Liver (tissue), 9 donors: ENCODE measurements around the gene CDC42BPB. TPM values are rescaled to one million over a fixed set of nuclear protein-coding genes. Genes with fewer than 3 reads are reported as not detected.

Experiments
- DNase-seq: peaks from one replicate; pipeline ENCODE4 v3.0.0-alpha.2; 2017; ENCODE audit warnings: low spot score
- H3K27ac ChIP-seq, 2 donors: one replicate each; pipeline ENCODE4 v1.7.0; 2013; ENCODE audit warnings: inconsistent platforms in 2 of 2, low read length in 2 of 2, control low read depth in 1 of 2, low read depth in 1 of 2, mild to moderate bottlenecking in 1 of 2
- H3K27me3 ChIP-seq, 4 donors: one replicate each; pipeline versions ENCODE4 v1.6.1 to v1.7.0; 2013; ENCODE audit warnings: low read length in 3 of 4, inconsistent platforms in 1 of 4, mild to moderate bottlenecking in 1 of 4, moderate library complexity in 1 of 4; ENCODE audit not compliant: control insufficient read depth in 4 of 4, insufficient read depth in 4 of 4
- H3K36me3 ChIP-seq, 4 donors: one replicate each; pipeline versions ENCODE4 v1.6.1 to v1.7.0; 2013; ENCODE audit warnings: low read length in 3 of 4, mild to moderate bottlenecking in 3 of 4, low read depth in 1 of 4, moderate library complexity in 1 of 4; ENCODE audit not compliant: control insufficient read depth in 4 of 4, insufficient read depth in 3 of 4
- H3K4me1 ChIP-seq, 4 donors: one replicate each; pipeline versions ENCODE4 v1.6.1 to v1.7.0; 2013; ENCODE audit warnings: low read length in 3 of 4, mild to moderate bottlenecking in 3 of 4, moderate library complexity in 1 of 4; ENCODE audit not compliant: control insufficient read depth in 4 of 4, insufficient read depth in 4 of 4
- H3K4me3 ChIP-seq, 3 donors: one replicate each; pipeline versions ENCODE4 v1.6.1 to v1.7.0; 2013; ENCODE audit warnings: low read length in 3 of 3, control low read depth in 1 of 3, low read depth in 1 of 3, mild to moderate bottlenecking in 1 of 3
- H3K9ac ChIP-seq, 2 donors: one replicate each; pipeline ENCODE4 v1.7.0; 2013; ENCODE audit warnings: low read length in 2 of 2, mild to moderate bottlenecking in 2 of 2, moderate library complexity in 2 of 2, control low read depth in 1 of 2, low read depth in 1 of 2
- H3K9me3 ChIP-seq, 4 donors: one replicate each; pipeline versions ENCODE4 v1.6.1 to v1.7.0; 2013; ENCODE audit warnings: low read length in 3 of 4; ENCODE audit not compliant: control insufficient read depth in 4 of 4
- CTCF ChIP-seq: fragments of 150-350 bp; IDR thresholded peaks from 2 replicates; pipeline ENCODE4 v1.5.1; 2017; ENCODE audit warnings: improper control_type of control experiment, low read depth, low read length; ENCODE audit not compliant: missing input control
- EGR1 ChIP-seq, 2 donors: IDR thresholded peaks; 2 replicates each; pipeline ENCODE4 v1.6.1; 2016 to 2018; ENCODE audit warnings: antibody characterized with exemption in 2 of 2, low read depth in 2 of 2
- FOXA1 ChIP-seq: IDR thresholded peaks from 2 replicates; pipeline ENCODE4 v1.6.1; 2016; ENCODE audit warnings: antibody characterized with exemption
- FOXA2 ChIP-seq: IDR thresholded peaks from 2 replicates; pipeline ENCODE4 v1.6.1; 2016; ENCODE audit warnings: antibody characterized with exemption
- GABPA ChIP-seq, 2 donors: IDR thresholded peaks in 1 of 2; conservative IDR thresholded peaks in 1 of 2; 2 replicates each; pipeline ENCODE4 v1.6.1; 2016; ENCODE audit warnings: antibody characterized with exemption in 2 of 2, mild to moderate bottlenecking in 1 of 2, moderate library complexity in 1 of 2
- HNF4A ChIP-seq, 2 donors: conservative IDR thresholded peaks; 2 replicates each; pipeline ENCODE4 v1.6.1; 2016; ENCODE audit warnings: antibody characterized with exemption in 2 of 2, mild to moderate bottlenecking in 2 of 2
- HNF4G ChIP-seq: IDR thresholded peaks from 2 replicates; pipeline ENCODE4 v1.6.1; 2016; ENCODE audit warnings: antibody characterized with exemption
- JUND ChIP-seq, 2 donors: IDR thresholded peaks; 2 replicates each; pipeline ENCODE4 v1.6.1; 2016; ENCODE audit warnings: antibody characterized with exemption in 2 of 2
- MAX ChIP-seq: IDR thresholded peaks from 2 replicates; pipeline ENCODE4 v1.6.1; 2016; ENCODE audit warnings: antibody characterized with exemption
- NR2F2 ChIP-seq: IDR thresholded peaks from 2 replicates; pipeline ENCODE4 v1.6.1; 2016; ENCODE audit warnings: antibody characterized with exemption
- RAD21 ChIP-seq, 2 donors: IDR thresholded peaks; 2 replicates each; pipeline ENCODE4 v1.6.1; 2016; ENCODE audit warnings: antibody characterized with exemption in 2 of 2, mild to moderate bottlenecking in 2 of 2
- REST ChIP-seq: IDR thresholded peaks from 2 replicates; pipeline ENCODE4 v1.6.1; 2016; ENCODE audit warnings: antibody characterized with exemption, mild to moderate bottlenecking
- RXRA ChIP-seq, 2 donors: IDR thresholded peaks; 2 replicates each; pipeline ENCODE4 v1.6.1; 2017 to 2018; ENCODE audit warnings: antibody characterized with exemption in 2 of 2, mild to moderate bottlenecking in 1 of 2
- SP1 ChIP-seq: IDR thresholded peaks from 2 replicates; pipeline ENCODE4 v1.6.1; 2018; ENCODE audit warnings: antibody characterized with exemption, mild to moderate bottlenecking
- TAF1 ChIP-seq: conservative IDR thresholded peaks from 2 replicates; pipeline ENCODE4 v1.6.1; 2016; ENCODE audit warnings: antibody characterized with exemption, mild to moderate bottlenecking
- YY1 ChIP-seq: IDR thresholded peaks from 2 replicates; pipeline ENCODE4 v1.6.1; 2016; ENCODE audit warnings: antibody characterized with exemption, mild to moderate bottlenecking
- WGBS: extraction: QIAGEN DNeasy Blood & Tissue Kit; methylation state at CpG from one replicate; pipeline ENCODE4 v1.1.7; 2013; 5-methylcytosine and 5-hydroxymethylcytosine counted together
- polyA plus RNA-seq, 2 donors: library from polyadenylated mRNA; stranded (reverse) in 1 of 2; unstranded in 1 of 2; fragments of 200-250 nt in 1 of 2; fragments of >200 nt in 1 of 2; fragmentation: Nextera tagmentation in 1 of 2; extraction: Ambion mirVana in 1 of 2; gene quantifications; one replicate each; pipeline versions ENCODE4 v1.2.1 to v1.2.3, GENCODE V29; 2013 to 2015
- total RNA-seq, 2 donors: library from RNA; depleted of rRNA; stranded (reverse); fragments of >200 nt; gene quantifications; one replicate each; pipeline ENCODE4 v1.2.3, GENCODE V29; 2014
- TF ChIP-seq, protein P1 (sequence below): IDR thresholded peaks from 2 replicates; pipeline ENCODE4 v1.6.1; 2016; ENCODE audit warnings: antibody characterized with exemption
- TF ChIP-seq, protein P2 (sequence below): IDR thresholded peaks from 2 replicates; pipeline ENCODE4 v1.6.1; 2016; ENCODE audit warnings: antibody characterized with exemption
- donor health status: healthy.
- donor health status: healthy.
- donor health status: healthy.
- donor health status: healthy.
- donor health status: healthy.

Gene CDC42BPB
- total and polyA plus RNA-seq, 4 donors, result 4.1 to 78.7 (median 29.7) TPM

DNA sequence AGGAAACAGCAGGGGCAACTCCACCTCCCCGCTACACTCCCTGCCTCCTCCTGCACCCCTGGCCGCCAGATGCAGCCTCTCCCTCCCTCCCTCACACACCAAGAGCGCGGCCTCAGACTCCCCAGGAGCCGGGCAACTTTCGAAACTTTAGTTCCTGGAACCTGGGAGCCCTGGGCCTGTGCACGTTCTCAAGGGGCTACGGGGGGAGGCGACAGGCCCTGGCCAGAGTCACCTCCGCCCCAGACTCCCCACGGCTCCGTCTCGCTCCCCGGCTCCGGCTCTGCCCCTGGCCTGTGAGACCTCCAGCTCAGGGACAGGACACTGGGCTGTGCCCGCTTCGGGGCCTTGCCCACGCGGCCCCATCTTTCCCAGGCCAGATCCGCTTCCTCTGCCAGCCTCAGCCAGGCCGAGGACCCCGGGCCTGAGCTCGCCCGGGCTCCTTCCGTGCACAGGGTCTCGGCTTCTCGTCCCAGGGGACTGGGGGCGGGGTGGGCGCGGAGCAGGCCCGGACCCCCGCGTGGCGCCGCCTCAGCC is 129.4 kb downstream of the CDC42BPB start:
- DNase-seq, result no peak
- WGBS, result 38% methylated on average over 35 of the region's 35 CpGs
- TF ChIP-seq CTCF (no peak), YY1 (no peak), SP1 (no peak), NR2F2 (no peak), RAD21 (IDR thresholded peaks at IDR 0.05) (no peak), GABPA (IDR thresholded peaks at IDR 0.05 in 1 of 2, conservative IDR thresholded peaks at IDR 0.05 in 1 of 2) (no peak), HNF4G (no peak), FOXA1 (no peak), REST (no peak), JUND (IDR thresholded peaks at IDR 0.05) (no peak), RXRA (IDR thresholded peaks at IDR 0.05) (no peak), FOXA2 (no peak), TAF1 (no peak), EGR1 (IDR thresholded peaks at IDR 0.05; ENCODE audit: low read depth in 2 of 2) (no peak), MAX (no peak), HNF4A (conservative IDR thresholded peaks at IDR 0.05) (no peak)
- TF ChIP-seq, protein P1, sequence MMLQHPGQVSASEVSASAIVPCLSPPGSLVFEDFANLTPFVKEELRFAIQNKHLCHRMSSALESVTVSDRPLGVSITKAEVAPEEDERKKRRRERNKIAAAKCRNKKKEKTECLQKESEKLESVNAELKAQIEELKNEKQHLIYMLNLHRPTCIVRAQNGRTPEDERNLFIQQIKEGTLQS, result no peak
- TF ChIP-seq, protein P2, sequence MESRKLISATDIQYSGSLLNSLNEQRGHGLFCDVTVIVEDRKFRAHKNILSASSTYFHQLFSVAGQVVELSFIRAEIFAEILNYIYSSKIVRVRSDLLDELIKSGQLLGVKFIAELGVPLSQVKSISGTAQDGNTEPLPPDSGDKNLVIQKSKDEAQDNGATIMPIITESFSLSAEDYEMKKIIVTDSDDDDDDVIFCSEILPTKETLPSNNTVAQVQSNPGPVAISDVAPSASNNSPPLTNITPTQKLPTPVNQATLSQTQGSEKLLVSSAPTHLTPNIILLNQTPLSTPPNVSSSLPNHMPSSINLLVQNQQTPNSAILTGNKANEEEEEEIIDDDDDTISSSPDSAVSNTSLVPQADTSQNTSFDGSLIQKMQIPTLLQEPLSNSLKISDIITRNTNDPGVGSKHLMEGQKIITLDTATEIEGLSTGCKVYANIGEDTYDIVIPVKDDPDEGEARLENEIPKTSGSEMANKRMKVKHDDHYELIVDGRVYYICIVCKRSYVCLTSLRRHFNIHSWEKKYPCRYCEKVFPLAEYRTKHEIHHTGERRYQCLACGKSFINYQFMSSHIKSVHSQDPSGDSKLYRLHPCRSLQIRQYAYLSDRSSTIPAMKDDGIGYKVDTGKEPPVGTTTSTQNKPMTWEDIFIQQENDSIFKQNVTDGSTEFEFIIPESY, result no peak
- H3K4me1 ChIP-seq, result peaks cover 11 to 30% (median 21%) of the 10 kb centered on the region in 4 donors
- H3K27me3 ChIP-seq, result peaks cover 0 to 2% (median 0%) of the 10 kb centered on the region in 4 donors
- H3K4me3 ChIP-seq, result peak overlapping the region in 1 of 3 donors; percentile 35
- H3K9ac ChIP-seq, result no peak overlapping the region
- H3K27ac ChIP-seq, result no peak overlapping the region
- H3K36me3 ChIP-seq, result no peaks in the 10 kb centered on the region
- H3K9me3 ChIP-seq, result no peaks in the 10 kb centered on the region
